GM12878 (cell line): ENCODE data around the gene AKAP11. TPM values are rescaled to one million over a fixed set of nuclear protein-coding genes. Genes with fewer than 3 reads are reported as not detected.

ENCODE experiments used
- CREB1 ChIP-seq: IDR thresholded peaks from 2 replicates; pipeline ENCODE4 v1.6.1; 2012; ENCODE audit warnings: low read depth, mild to moderate bottlenecking, inconsistent platforms
- CREM ChIP-seq: IDR thresholded peaks from 2 replicates; pipeline ENCODE4 v1.6.1; 2014; ENCODE audit warnings: antibody characterized with exemption, low read depth
- DPF2 ChIP-seq: fragments of 450-650 bp; IDR thresholded peaks from 2 replicates; pipeline ENCODE4 v1.6.1; 2017; ENCODE audit warnings: mild to moderate bottlenecking
- E2F8 ChIP-seq: fragments of 450-650 bp; IDR thresholded peaks from 2 replicates; pipeline ENCODE4 v1.6.1; 2018; ENCODE audit warnings: mild to moderate bottlenecking, low read depth, moderate library complexity; ENCODE audit not compliant: partially characterized antibody
- GATAD2B ChIP-seq: fragments of 450-650 bp; conservative IDR thresholded peaks from 2 replicates; pipeline ENCODE4 v1.6.1; 2017; ENCODE audit warnings: low read depth, mild to moderate bottlenecking, moderate library complexity
- HCFC1 ChIP-seq: fragments of 150-350 bp; IDR thresholded peaks from 2 replicates; pipeline ENCODE4 v1.6.1; 2014; ENCODE audit warnings: low read length
- IKZF2 ChIP-seq, 2 experiments: fragments of 450-650 bp; IDR thresholded peaks; 2 replicates each; pipeline ENCODE4 v1.6.1; 2017; ENCODE audit warnings: mild to moderate bottlenecking in 2 of 2, moderate library complexity in 2 of 2
- KDM1A ChIP-seq: fragments of 200-600 bp; sonication (generic); IDR thresholded peaks from 2 replicates; pipeline ENCODE4 v1.6.1; 2016; ENCODE audit warnings: borderline replicate concordance
- MTA3 ChIP-seq: IDR thresholded peaks from 2 replicates; pipeline ENCODE4 v1.6.1; 2012; ENCODE audit warnings: low read length, inconsistent platforms, borderline replicate concordance
- MYC ChIP-seq: IDR thresholded peaks from 2 replicates; pipeline ENCODE4 v1.6.1; 2011; ENCODE audit warnings: mild to moderate bottlenecking, low read length, moderate library complexity, inconsistent platforms; ENCODE audit not compliant: insufficient read depth, insufficient replicate concordance, insufficient read length, severe bottlenecking
- RUNX3 ChIP-seq: IDR thresholded peaks from 2 replicates; pipeline ENCODE4 v1.6.1; 2012; ENCODE audit warnings: low read length, inconsistent platforms
- SIN3A ChIP-seq: IDR thresholded peaks from 2 replicates; pipeline ENCODE4 v1.6.1; 2012; ENCODE audit warnings: low read depth, low read length, improper control_type of control experiment
- SMAD5 ChIP-seq: IDR thresholded peaks from 2 replicates; pipeline ENCODE4 v1.6.1; 2016; ENCODE audit warnings: antibody characterized with exemption, low read depth
- SMARCA5 ChIP-seq: fragments of 450-650 bp; IDR thresholded peaks from 2 replicates; pipeline ENCODE4 v1.6.1; 2017; ENCODE audit warnings: mild to moderate bottlenecking
- SMC3 ChIP-seq: IDR thresholded peaks from 2 replicates; pipeline ENCODE4 v1.6.1; 2011; ENCODE audit warnings: low read length, improper control_type of control experiment, borderline replicate concordance
- SPI1 ChIP-seq: IDR thresholded peaks from 2 replicates; pipeline ENCODE4 v1.6.1; 2011; ENCODE audit warnings: low read depth, mild to moderate bottlenecking, low read length, moderate library complexity, borderline replicate concordance; ENCODE audit not compliant: insufficient read depth
- WRNIP1 ChIP-seq: IDR thresholded peaks from 2 replicates; pipeline ENCODE4 v1.6.1; 2011; ENCODE audit warnings: low read depth, low read length, improper control_type of control experiment, borderline replicate concordance
- YY1 ChIP-seq: IDR thresholded peaks from 2 replicates; pipeline ENCODE4 v1.6.1; 2011; ENCODE audit warnings: low read depth, mild to moderate bottlenecking, low read length
- ZBTB4 ChIP-seq: fragments of 450-650 bp; formaldehyde crosslinking; IDR thresholded peaks from 2 replicates; pipeline ENCODE4 v1.4.0; 2022; ENCODE audit warnings: mild to moderate bottlenecking, moderate library complexity
- ZNF207 ChIP-seq: fragments of 450-650 bp; IDR thresholded peaks from 2 replicates; pipeline ENCODE4 v1.6.1; 2014; ENCODE audit warnings: antibody characterized with exemption, mild to moderate bottlenecking, borderline replicate concordance
- ZNF687 ChIP-seq: fragments of 450-650 bp; IDR thresholded peaks from 2 replicates; pipeline ENCODE4 v1.6.1; 2017; ENCODE audit warnings: mild to moderate bottlenecking, moderate library complexity
- ZZZ3 ChIP-seq: IDR thresholded peaks from 2 replicates; pipeline ENCODE4 v1.6.1; 2011; ENCODE audit warnings: low read depth; ENCODE audit not compliant: control insufficient read depth, insufficient read length
- polyA plus RNA-seq, 11 experiments: library from polyadenylated mRNA; depleted of rRNA in 4 of 11; unstranded in 6 of 11; stranded (reverse) in 5 of 11; fragments of >200 nt; fragmentation: Nextera tagmentation in 4 of 11; fragmentation: Illumina TruSeq in 1 of 11; extraction: Ambion mirVana in 4 of 11; extraction: Trizol in 1 of 11; gene quantifications; 1 replicate in 1 of 11; 2 replicates in 10 of 11; pipeline versions ENCODE4 v1.2.1 to v1.2.3, GENCODE V29; 2011 to 2016; ENCODE audit warnings: inconsistent platforms in 2 of 11, missing spikeins in 2 of 11, low read depth in 1 of 11
- total RNA-seq, 4 experiments: library from RNA; depleted of rRNA in 3 of 4; stranded (reverse); fragments of >200 nt in 3 of 4; fragmentation: Illumina TruSeq in 1 of 4; extraction: Trizol in 1 of 4; gene quantifications; 2 replicates each; pipeline versions ENCODE4 v1.2.1 to v1.2.3, GENCODE V29; 2013 to 2021

AKAP11 gene
- total and polyA plus RNA-seq, 10 of the 15 experiments (the other 5 are each of a cell fraction or from before 2014, with no cell fraction given) = 4.8 to 36.8 (median 17.9) TPM

DNA sequence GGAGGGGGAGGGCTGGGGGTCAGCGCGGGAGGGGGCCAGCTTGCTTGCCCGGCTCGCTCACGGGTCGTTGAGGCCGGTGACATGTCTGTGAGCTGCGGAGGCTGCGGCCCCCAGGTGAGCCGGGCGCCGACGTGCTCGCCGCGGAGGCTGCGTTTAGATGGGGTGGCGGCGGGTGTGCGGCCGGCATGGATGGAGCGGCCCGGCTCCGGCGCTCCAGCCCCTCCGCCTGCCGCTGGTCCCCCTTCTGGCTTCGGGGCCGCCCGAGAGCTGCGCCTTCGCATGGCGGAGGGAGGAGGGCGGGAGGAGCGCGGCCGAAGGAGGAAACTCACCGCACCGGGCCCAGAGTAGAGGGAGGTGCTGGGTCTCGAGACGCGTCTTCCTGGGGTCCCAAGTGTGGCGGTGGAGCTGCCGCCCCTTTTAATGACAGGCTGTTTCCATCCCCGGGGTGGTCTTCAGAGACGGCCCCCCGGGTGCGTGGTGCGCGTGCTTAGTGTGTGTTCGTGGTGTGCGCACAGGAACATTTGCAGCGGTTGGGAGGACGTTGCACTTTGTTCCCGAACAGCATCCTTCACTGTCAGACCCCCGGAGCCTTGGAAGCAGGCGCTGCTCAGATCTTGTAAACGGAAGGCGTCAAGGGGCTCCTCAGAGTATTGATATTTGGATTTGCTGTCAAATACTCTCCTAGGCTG lies at the start of gene AKAP11 (continued):
- TF ChIP-seq ZNF687 (no peak), SMAD5 (0 out of 2 replicates have a peak, but pooled peaks have one; percentile 61), MYC (no peak), CREB1 (no peak), DPF2 (peak; percentile 67), WRNIP1 (no peak), IKZF2 (IDR thresholded peaks at IDR 0.05) (peak; percentile 12 to 24; a peak in 2 of 4 replicates), MTA3 (no peak), SPI1 (no peak), YY1 (peak; percentile 66), SMARCA5 (peak; percentile 69; the same call in 1 of the 2 replicates), KDM1A (no peak), SIN3A (0 out of 2 replicates have a peak, but pooled peaks have one; percentile 58), ZZZ3 (no peak), RUNX3 (peak; percentile 36; the same call in 1 of the 2 replicates), E2F8 (no peak), CREM (no peak), ZBTB4 (CRISPR knock-in tag) (no peak), ZNF207 (no peak), SMC3 (no peak), HCFC1 (no peak), GATAD2B (peak; percentile 75)
